ENCODE data around the gene CC2D2A. TPM values are rescaled to one million over a fixed set of nuclear protein-coding genes. Genes with fewer than 3 reads are reported as not detected.

Gene CC2D2A
- total and polyA plus RNA-seq, 9 of the 15 experiments (the other 6 are each of a cell fraction or from before 2014, with no cell fraction given): 0.36 to 2.5 (median 1.6) TPM

- WGBS (ENCODE audit: insufficient coverage, low coverage, missing lambda C conversion rate): 0% methylated on average over 2 of the region's 2 CpGs
These were observed 35.6 kb upstream of the CC2D2A start for GRCh38 chr4:15434091-15434490.

GRCh38 chr4:15434676-15435075 lies 35.0 kb upstream of the CC2D2A start:
- Histone ChIP-seq H2AFZ (ENCODE audit: low read depth, low read length) (no peak overlapping the region), H3K9me3 (replicated peaks; ENCODE audit: control insufficient read depth, insufficient read depth, low read depth, low read length) (no peaks in the 10 kb centered on the region), H4K20me1 (replicated peaks; ENCODE audit: control insufficient read depth, insufficient read depth, low read length) (no peaks in the 10 kb centered on the region), H3K4me1 (replicated peaks in 1 of 2; ENCODE audit: control insufficient read depth in 2 of 2, insufficient read depth in 2 of 2, low read length in 2 of 2) (no peaks in the 10 kb centered on the region), H3K27ac (ENCODE audit: extremely low read depth, low read depth, low read length) (no peak overlapping the region), H3K4me2 (ENCODE audit: insufficient read depth, low read length) (no peak overlapping the region), H3K27me3 (ENCODE audit: control insufficient read depth in 2 of 2, insufficient read depth in 2 of 2, low read length in 2 of 2) (no peaks in the 10 kb centered on the region), H3K79me2 (ENCODE audit: control insufficient read depth, insufficient read depth, low read length) (no peaks in the 10 kb centered on the region), H3K9ac (ENCODE audit: insufficient read depth in 1 of 2, low read depth in 2 of 2, low read length in 2 of 2) (no peak overlapping the region), H3K4me3 (no peak overlapping the region), H3K9me1 (ENCODE audit: control insufficient read depth, insufficient read depth, low read length) (no peaks in the 10 kb centered on the region), H3K36me3 (ENCODE audit: control insufficient read depth, insufficient read depth, low read length) (no peaks in the 10 kb centered on the region)
- FAIRE-seq (no peak), ATAC-seq (no peak), DNase-seq (ENCODE audit: extremely low read depth in 1 of 4, low spot score in 3 of 4) (no peak)
- WGBS (ENCODE audit: insufficient coverage, low coverage, missing lambda C conversion rate): 13% methylated on average over 2 of the region's 2 CpGs
- in situ Hi-C loops (cut with MboI): no loop called here
- intact Hi-C loops (cut with micrococcal nuclease): no loop called here
- BruUV-seq (replicated peaks): no TSS peak
- CTCF ChIA-PET (ENCODE audit: low intra/inter-chr PET ratio): interaction anchor here (0.8 kb wide), 1 partner anchor 250 kb away, joined by 3 read pairs; no protein-coding TSS in a partner anchor
- POLR2A ChIA-PET: interaction anchor here (0.6 to 0.7 kb wide), 2 partner anchors 9 to 1747 kb away, joined by 3 read pairs; no protein-coding TSS in a partner anchor
- TF ChIP-seq KLF16 (IDR thresholded peaks at IDR 0.05) (no peak), E2F8 (IDR thresholded peaks at IDR 0.05; ENCODE audit: low read depth, partially characterized antibody) (no peak)

More at GRCh38 chr4:15434091-15434490, 35.6 kb upstream of the CC2D2A start:
- no TSS peak for BruUV-seq (replicated peaks)
- intact Hi-C loops (cut with micrococcal nuclease) (no loop called here), in situ Hi-C loops (cut with MboI) (no loop called here)
- Histone ChIP-seq H3K27me3 (ENCODE audit: control insufficient read depth in 2 of 2, insufficient read depth in 2 of 2, low read length in 2 of 2) (no peaks in the 10 kb centered on the region), H3K9me3 (replicated peaks; ENCODE audit: control insufficient read depth, insufficient read depth, low read depth, low read length) (no peaks in the 10 kb centered on the region), H3K4me2 (ENCODE audit: insufficient read depth, low read length) (no peak overlapping the region), H3K79me2 (ENCODE audit: control insufficient read depth, insufficient read depth, low read length) (no peaks in the 10 kb centered on the region), H3K4me3 (no peak overlapping the region), H3K9ac (ENCODE audit: insufficient read depth in 1 of 2, low read depth in 2 of 2, low read length in 2 of 2) (no peak overlapping the region), H3K36me3 (ENCODE audit: control insufficient read depth, insufficient read depth, low read length) (no peaks in the 10 kb centered on the region), H3K9me1 (ENCODE audit: control insufficient read depth, insufficient read depth, low read length) (no peaks in the 10 kb centered on the region), H3K27ac (ENCODE audit: extremely low read depth, low read depth, low read length) (no peak overlapping the region), H2AFZ (ENCODE audit: low read depth, low read length) (no peak overlapping the region), H4K20me1 (replicated peaks; ENCODE audit: control insufficient read depth, insufficient read depth, low read length) (no peaks in the 10 kb centered on the region), H3K4me1 (replicated peaks in 1 of 2; ENCODE audit: control insufficient read depth in 2 of 2, insufficient read depth in 2 of 2, low read length in 2 of 2) (no peaks in the 10 kb centered on the region)
- TF ChIP-seq SMARCC2 (IDR thresholded peaks at IDR 0.05; ENCODE audit: low read depth): no peak
- TF ChIP-seq KLF1 (tag; IDR thresholded peaks at IDR 0.05): no peak
- no peak for TF ChIP-seq ZNF134 (CRISPR knock-in tag; conservative IDR thresholded peaks at IDR 0.05)
- ChIA-PET CTCF (ENCODE audit: low intra/inter-chr PET ratio) (no interaction called here), POLR2A (no interaction called here)
- DNase-seq (ENCODE audit: extremely low read depth in 1 of 4, low spot score in 3 of 4) (no peak), FAIRE-seq (no peak), ATAC-seq (no peak)

Data from K562 (cell line).